Stimulated activated effector memory CD8-positive, alpha-beta T cell treated with anti-CD3 and anti-CD28 coated beads, Interleukin-12 subunit alpha, Interleukin-12 subunit beta, amount 100 ng/mL, for 72 hours (primary cell): Measurements from ENCODE around the gene HOTAIR.
A peak's percentile ranks its signal among the peaks of the same experiment; 100 is the strongest.

Experiments used
- ATAC-seq: fragments of 150-1000 bp; cut with Tn5 transposase; 2 replicates; pipeline ENCODE4 v1.10.0; 2021
- DNase-seq, 2 donors: peaks; one replicate each; pipeline ENCODE4 v3.0.0; 2021 to 2022; ENCODE audit warnings: low spot score in 2 of 2
- H3K27ac Mint-ChIP-seq: one replicate; pipeline ENCODE4 v1.8.0; 2022; ENCODE audit warnings: mild to moderate bottlenecking, mixed read lengths
- H3K36me3 Mint-ChIP-seq: one replicate; pipeline ENCODE4 v1.8.0; 2022; ENCODE audit warnings: mild to moderate bottlenecking, mixed read lengths
- H3K4me1 Mint-ChIP-seq: one replicate; pipeline ENCODE4 v1.8.0; 2022; ENCODE audit warnings: mixed read lengths
- H3K4me3 Mint-ChIP-seq: one replicate; pipeline ENCODE4 v1.8.0; 2022; ENCODE audit warnings: mild to moderate bottlenecking, mixed read lengths
- H3K9me3 Mint-ChIP-seq: one replicate; pipeline ENCODE4 v1.8.0; 2022; ENCODE audit warnings: mixed read lengths

HOTAIR gene

DNA sequence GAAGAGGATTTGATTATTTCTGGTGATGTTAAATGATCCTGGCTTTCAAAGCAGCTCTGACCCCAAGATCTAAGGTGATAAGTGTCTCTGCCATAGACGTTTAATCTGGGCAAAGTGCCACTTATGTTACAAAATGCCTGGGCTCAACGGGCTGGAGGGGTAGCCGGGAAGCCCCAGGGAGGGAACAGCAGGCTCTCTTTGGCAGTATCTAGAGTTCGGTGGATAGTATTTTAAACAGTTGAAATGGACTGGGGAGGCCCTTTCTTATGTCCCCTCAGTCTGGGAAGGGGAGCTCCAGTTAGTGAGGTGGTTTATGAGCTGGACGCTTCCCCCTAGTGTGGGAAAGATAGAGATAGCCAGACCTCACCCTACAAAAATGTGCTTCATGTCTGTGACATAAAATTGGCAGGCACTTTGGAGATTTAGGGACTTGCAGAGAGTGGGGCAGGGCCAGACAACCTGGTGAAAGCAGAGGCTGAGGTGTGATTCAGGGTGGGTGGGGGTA, 7.3 kb downstream of the HOTAIR start:
- Mint-ChIP-seq H3K9me3 (no peaks in the 10 kb centered on the region), H3K36me3 (peaks cover 6% of the 10 kb centered on the region), H3K4me1 (peaks cover 35% of the 10 kb centered on the region), H3K27ac (no peak overlapping the region), H3K4me3 (no peak overlapping the region)
- DNase-seq (no peak), ATAC-seq (no peak)

DNA sequence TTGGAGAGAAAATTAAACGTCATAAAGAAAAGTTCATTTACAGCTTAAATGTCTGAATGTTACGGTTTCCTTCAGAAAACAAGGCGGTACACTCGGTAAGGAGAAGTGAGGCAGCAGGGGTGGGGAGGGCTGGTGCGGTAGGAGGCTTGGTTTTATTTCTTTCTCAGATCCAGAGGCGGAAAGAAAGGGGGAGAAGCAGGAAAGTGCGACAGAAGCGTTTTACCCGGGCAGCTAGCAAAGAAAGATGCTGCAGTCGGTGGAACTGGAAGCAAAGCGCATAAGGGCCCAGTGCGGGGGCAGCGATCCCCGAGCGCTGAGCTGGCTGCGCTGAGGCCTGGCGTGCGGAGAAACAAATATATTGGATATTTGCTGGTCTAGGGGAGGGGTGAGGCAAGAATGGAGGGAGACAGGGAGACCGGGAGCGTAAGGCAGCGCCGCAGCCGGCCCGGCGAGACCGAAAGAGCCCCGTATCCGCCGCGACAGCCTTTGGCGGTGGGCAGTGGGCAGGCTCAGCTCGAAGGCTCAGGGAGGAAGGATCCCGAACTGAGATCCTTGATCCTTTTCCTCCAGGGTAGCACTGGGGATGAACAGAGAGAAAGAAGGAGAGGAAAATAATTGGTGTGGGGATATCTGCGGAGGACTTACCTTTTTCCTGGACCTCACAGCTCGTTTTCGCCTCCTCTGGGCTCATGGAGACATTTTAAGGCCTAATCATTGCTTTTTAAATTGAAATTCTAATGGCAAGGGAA, 8.2 kb downstream of the HOTAIR start:
- Mint-ChIP-seq H3K36me3 (peaks cover 6% of the 10 kb centered on the region), H3K4me3 (peak overlapping the region; percentile 27), H3K4me1 (peaks cover 35% of the 10 kb centered on the region), H3K27ac (no peak overlapping the region), H3K9me3 (no peaks in the 10 kb centered on the region)
- ATAC-seq = no peak
- DNase-seq = no peak

DNA sequence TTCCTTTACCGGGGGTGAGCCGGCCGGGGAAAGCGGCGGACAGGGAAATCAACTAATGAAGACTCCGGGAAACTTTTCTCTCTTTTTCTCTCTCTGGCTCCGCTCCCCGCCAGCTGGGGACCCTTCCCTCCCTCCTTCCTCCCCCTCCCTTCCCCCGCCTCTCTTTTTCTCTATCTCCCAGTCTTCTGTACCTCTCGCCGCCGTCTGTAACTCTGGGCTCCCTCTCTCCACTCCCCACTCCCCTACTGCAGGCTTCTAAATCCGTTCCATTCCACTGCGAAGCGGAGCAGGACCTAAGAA, 8.7 kb downstream of the HOTAIR start:
- DNase-seq (no peak), ATAC-seq (no peak)
- peaks cover 6% of the 10 kb centered on the region for H3K36me3 Mint-ChIP-seq
- no peak overlapping the region for H3K27ac Mint-ChIP-seq
- H3K4me1 Mint-ChIP-seq = peaks cover 35% of the 10 kb centered on the region
- peak overlapping the region; percentile 27 for H3K4me3 Mint-ChIP-seq
- no peaks in the 10 kb centered on the region for H3K9me3 Mint-ChIP-seq

DNA sequence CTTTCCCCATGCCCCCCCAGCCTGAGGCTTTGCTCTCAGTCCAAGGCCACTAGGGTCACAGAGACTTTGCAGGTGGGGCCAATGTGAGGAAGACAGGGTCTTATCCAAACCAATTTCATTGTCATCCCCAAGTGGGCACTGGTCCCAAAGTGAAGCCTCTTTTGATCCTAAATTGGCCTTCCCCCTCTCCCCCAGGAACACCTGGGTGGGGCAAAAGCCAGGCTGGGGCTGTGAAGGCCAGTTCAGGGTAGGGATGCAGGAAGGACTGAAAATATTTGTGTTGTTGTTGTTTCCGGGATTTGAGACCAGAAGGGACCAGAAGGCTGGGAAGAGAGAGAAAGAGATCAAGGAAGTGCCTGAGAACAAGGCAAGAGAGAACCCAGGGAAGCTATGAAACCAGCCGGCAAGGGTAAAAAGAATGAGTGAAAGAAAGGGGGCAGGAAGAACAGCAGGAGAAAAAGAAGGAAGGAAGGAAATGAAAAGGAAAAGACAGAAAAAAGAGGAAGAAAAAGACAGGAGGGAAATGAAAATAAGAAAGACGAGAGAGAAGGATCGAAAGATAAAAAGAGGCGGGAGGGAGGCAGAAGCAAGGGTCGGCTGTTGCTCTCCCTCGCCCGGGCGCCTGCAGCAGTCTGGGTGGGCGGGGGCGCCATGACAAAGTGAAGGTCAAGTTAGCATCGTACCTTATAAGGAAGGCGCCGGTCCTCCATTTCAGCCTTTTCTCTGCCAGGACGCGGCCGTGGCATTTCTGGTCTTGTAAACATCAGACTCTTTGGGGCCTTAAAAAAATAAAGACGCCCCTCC, 9.3 kb downstream of the HOTAIR start:
- Mint-ChIP-seq H3K36me3 (peaks cover 7% of the 10 kb centered on the region), H3K9me3 (no peaks in the 10 kb centered on the region), H3K27ac (no peak overlapping the region), H3K4me3 (peak overlapping the region; percentile 27), H3K4me1 (peaks cover 36% of the 10 kb centered on the region)
- DNase-seq = no peak
- ATAC-seq = no peak

DNA sequence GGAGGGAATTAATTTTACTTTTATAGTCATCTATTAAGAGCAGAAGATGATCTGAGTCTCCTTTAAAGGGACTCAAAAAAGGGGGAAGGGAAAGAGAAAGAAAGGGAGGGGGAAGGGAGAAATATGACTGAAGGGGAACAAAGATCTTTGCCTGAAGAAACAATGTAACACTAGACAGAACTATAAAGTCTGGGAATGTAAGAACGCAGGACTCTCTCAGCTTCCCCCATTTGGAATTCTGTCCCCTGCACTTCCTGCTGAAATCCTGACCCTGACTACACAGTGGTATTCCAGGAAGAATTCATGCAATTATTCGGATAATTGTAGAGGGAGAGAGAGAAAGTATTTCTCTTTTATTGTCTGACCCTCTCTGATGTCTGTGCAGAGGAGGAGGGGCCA, 10.4 kb downstream of the HOTAIR start:
- H3K4me1 Mint-ChIP-seq = peaks cover 45% of the 10 kb centered on the region
- H3K4me3 Mint-ChIP-seq = no peak overlapping the region
- ATAC-seq = no peak
- H3K9me3 Mint-ChIP-seq = no peaks in the 10 kb centered on the region
- H3K27ac Mint-ChIP-seq = no peak overlapping the region
- no peak for DNase-seq
- H3K36me3 Mint-ChIP-seq = peaks cover 11% of the 10 kb centered on the region

DNA sequence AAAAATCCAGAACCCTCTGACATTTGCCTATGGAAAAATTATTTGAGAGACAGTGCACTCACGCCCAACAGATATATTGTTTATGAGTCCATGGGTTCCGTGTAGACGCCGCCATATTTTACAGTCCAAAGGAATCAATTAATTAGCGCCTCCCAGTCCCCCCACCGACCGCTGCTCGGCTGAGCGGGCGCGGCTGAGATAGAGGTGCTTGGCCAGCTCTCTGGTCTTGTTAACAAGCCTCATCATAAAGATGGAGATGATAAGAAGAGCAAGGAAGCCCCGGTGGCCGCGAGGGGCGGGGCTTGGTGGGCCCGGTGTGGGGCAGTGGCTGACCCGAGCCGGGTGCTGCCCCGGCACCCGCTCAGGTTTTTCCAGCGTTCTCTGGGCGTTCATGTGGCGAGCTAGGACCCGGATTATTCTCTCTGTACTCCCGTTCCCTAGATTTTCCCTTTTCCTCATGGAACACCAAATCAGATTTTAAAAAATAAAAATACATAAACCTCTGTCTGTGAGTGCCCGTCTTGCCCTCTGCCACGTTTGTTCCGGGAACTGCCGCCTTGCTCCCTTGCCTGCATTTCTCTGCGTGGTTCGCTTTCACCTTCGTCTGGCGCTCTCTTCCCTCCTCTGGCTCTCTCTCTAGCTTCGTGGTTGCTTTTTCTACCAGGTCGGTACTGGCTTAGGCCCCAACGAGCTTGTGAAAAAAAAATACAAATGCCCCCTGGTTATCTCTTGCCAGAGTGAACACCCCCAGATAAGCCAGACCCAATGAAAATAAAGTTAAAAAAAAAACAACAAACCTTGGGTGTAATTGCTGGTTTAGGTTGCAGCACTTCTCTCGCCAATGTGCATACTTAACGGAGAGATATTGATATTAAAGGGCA, 11.1 kb downstream of the HOTAIR start:
- DNase-seq (no peak), ATAC-seq (no peak)
- Mint-ChIP-seq H3K4me3 (no peak overlapping the region), H3K9me3 (no peaks in the 10 kb centered on the region), H3K4me1 (peaks cover 45% of the 10 kb centered on the region), H3K36me3 (peaks cover 11% of the 10 kb centered on the region), H3K27ac (no peak overlapping the region)

DNA sequence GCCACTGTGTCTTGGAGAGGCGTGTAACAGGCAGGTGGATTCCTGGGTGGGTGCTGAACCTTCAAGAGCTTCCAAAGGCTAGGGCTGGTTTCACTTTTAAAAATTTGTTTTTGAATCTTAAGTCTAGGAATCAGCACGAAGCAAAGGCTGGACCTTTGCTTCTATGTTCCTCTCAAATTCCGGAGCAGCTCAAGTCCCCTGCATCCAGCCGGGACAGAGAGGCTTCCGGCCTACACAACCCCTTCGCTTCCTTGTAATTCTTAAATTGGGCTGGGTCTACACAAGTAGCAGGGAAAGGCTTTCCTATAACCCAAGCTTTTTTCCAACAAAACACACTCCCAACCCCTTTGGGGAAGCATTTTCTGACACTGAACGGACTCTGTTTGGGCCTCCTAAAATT, 11.7 kb downstream of the HOTAIR start:
- no peak for ATAC-seq
- H3K9me3 Mint-ChIP-seq = no peaks in the 10 kb centered on the region
- H3K4me1 Mint-ChIP-seq = peaks cover 45% of the 10 kb centered on the region
- no peak overlapping the region for H3K4me3 Mint-ChIP-seq
- H3K27ac Mint-ChIP-seq = no peak overlapping the region
- H3K36me3 Mint-ChIP-seq = peaks cover 11% of the 10 kb centered on the region
- DNase-seq = no peak

DNA sequence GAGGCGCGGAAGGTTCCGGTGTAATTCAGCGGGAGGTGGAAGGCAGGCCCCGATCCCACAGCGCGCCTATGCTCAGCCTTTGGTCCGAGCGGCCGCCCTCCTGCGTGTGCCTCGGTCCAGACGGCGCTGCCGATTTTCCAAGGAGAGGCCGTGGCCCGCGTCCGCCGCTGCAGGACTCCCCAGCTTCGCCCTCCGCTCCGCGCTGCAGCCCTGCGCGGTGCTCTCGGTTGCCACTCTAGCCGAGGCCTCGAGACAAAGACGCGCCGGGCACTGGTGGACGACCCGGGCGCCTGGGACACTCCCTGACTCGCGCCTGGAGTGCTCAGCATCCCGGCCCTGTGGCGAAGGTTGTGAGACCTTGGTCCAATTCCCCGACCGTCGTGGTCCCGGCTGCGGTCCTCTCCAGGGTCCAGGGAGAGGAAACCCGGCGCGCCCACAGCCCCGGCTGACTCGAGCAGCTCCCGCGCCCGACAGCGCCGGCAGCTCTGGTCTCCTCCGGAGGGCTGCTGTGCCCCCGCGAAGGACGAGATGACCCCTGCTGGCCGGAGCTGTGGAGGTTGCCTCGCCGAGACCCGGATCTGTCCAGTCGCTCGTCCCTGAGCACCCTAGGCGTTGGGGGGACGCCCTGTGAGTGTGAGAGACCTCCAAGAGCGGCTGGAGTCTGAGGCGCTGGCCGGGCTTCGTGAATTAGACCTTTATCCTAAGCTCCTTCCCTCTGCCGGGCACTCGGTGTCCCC, 13.6 kb downstream of the HOTAIR start:
- Mint-ChIP-seq H3K36me3 (peaks cover 11% of the 10 kb centered on the region), H3K9me3 (no peaks in the 10 kb centered on the region), H3K4me1 (peaks cover 52% of the 10 kb centered on the region), H3K4me3 (no peak overlapping the region), H3K27ac (no peak overlapping the region)
- ATAC-seq (no peak), DNase-seq (no peak)

DNA sequence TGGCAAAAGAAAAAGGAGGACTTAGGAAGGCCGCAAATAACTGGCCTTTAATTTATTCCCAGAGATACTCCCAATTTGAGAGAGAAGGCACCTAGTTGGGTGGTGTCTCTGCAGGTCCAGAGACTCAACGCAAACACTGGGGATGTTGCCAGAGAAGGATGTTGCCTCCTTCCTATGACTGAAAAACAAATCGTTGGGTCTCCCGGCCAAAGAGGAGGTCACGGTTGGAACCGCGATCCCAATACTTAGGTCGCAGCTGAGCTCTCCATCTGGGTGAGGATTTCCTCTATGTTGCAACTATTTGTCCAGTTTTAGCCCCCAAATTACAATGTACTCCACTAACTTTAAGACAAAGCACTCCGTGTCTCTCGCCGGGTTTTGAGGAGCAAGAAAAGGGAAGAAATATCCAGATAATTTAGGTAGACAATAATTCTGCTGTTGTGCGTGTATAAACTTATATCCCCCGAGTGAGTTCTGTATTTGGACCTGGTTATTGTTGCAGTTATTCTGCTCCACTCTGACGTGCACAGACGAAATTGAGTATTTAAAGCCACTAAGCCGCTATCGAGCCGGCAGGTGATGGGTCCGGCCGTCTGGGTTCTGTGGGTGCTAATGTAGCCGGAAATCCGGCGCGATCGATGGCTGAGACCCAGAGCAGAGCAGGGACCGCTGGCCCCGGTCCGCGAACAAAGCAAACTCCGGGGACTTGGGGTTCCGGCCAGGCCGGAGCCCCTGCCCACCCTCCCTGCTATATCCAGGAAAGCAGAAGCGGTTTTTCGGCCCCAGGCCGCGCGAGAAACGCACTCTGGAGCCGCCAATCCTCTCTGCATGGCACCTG, 14.3 kb downstream of the HOTAIR start:
- Mint-ChIP-seq H3K4me3 (no peak overlapping the region), H3K9me3 (no peaks in the 10 kb centered on the region)
- no peak for ATAC-seq

DNA sequence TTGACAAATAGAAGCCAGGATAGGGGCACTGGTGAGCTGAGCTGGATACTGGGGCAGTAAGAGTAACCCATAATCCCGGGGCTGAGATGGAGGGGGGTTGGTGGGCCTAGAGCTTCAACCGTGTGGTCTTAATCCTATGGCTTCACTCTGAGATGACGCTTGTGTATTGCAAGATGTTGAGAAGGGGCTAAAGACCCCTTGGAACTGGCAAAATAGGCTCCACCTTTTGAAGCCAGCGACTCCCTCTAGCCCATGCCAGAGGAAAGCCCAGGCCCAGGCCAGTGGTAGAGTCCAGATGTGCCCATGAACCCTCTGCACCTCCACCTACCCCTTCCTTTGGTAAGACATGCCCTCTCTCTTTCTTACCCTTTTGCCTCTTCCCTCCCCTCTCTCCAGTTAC, 15.4 kb downstream of the HOTAIR start:
- H3K27ac Mint-ChIP-seq = no peak overlapping the region
- no peak overlapping the region for H3K4me3 Mint-ChIP-seq
- DNase-seq = no peak

More for the DNA sequence above, 14.3 kb downstream of the HOTAIR start:
- DNase-seq = no peak
- H3K27ac Mint-ChIP-seq = no peak overlapping the region
- peaks cover 51% of the 10 kb centered on the region for H3K4me1 Mint-ChIP-seq
- H3K36me3 Mint-ChIP-seq = peaks cover 7% of the 10 kb centered on the region

DNA sequence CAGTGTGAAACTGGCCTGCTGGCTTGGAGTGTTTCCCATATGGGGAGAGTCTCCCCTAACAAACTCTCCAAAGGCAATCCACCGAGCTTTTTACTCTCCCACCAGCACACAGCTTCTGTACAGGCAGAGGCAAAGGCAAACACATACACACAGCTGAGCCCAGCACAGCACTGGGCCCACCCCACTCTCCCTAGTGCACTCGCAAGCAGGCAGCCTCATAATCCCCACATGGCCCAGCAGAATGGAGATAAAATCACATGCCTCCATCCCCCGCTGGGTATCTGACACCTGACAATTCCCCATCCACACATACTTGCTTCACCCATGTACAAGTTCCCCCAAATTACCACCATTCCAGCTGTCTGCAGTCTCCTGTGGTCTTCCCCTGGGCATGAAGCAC, 16.6 kb downstream of the HOTAIR start:
- H3K4me3 Mint-ChIP-seq = no peak overlapping the region
- H3K9me3 Mint-ChIP-seq = no peaks in the 10 kb centered on the region
- peaks cover 40% of the 10 kb centered on the region for H3K4me1 Mint-ChIP-seq
- peaks cover 21% of the 10 kb centered on the region for H3K36me3 Mint-ChIP-seq
- no peak for ATAC-seq
- H3K27ac Mint-ChIP-seq = no peak overlapping the region
- no peak for DNase-seq

More for the DNA sequence above, 15.4 kb downstream of the HOTAIR start:
- Mint-ChIP-seq H3K9me3 (no peaks in the 10 kb centered on the region), H3K4me1 (peaks cover 42% of the 10 kb centered on the region), H3K36me3 (peaks cover 9% of the 10 kb centered on the region)
- no peak for ATAC-seq

DNA sequence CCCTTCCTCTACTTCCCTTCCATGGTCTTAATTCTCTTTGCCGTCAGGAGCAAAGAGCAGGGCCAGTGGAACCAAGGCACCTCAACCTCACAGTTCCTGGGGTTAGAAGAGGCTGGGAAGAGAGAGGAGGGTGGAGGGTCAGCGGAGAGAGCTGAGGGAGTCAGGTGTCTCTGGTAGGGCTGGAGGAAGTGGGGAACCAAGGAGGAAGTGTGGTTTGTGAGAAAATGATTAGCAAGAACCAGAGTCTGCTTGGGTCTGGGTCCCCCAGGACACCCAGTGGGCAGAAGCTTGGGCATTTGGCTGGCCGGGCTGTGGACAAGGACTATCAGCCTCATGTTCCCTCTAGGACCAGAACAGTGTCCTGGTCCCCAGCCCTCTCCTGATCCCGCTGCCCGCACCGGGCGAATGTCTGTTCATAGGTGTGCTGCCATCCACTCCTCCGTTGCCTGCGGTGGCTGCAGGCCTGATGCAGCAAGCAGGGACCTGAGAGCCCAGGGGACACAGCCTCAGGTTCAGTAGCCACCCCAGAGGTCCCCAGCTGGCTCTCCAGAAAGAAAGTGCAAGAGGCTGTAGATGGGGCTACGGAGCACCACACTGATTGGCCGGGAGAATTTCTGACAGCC, 17.7 kb downstream of the HOTAIR start:
- no peak for ATAC-seq
- no peak overlapping the region for H3K4me3 Mint-ChIP-seq

DNA sequence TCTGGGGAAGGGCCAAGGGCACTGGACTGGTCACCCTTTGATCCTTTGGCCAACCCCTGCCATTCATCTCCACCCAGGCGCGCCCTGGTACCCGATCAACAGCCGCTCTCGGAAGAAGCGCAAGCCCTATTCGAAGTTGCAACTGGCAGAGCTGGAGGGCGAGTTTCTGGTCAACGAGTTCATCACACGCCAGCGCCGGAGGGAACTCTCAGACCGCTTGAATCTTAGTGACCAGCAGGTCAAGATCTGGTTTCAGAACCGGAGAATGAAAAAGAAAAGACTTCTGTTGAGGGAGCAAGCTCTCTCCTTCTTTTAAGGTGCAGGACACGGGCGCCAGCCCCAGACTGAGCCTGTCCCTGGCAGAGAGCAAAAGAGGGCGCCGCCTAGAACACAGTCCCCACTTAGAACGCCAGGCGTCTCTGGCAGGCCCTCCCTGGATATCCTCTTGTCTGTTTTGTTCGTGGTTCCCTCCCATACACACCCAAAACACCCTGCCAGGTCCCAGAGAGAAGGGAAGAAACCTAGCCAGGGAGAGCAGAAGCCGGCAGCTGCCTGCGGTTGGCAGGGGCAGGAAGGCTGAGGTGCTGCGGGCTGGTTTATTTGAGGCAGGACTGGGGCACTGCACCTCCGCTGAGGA, 18.4 kb downstream of the HOTAIR start:
- H3K4me3 Mint-ChIP-seq = no peak overlapping the region
- H3K9me3 Mint-ChIP-seq = no peaks in the 10 kb centered on the region
- DNase-seq (no peak), ATAC-seq (peak; percentile 52)
- H3K27ac Mint-ChIP-seq = no peak overlapping the region
- H3K4me1 Mint-ChIP-seq = peaks cover 50% of the 10 kb centered on the region
- peaks cover 32% of the 10 kb centered on the region for H3K36me3 Mint-ChIP-seq

More for the DNA sequence above, 17.7 kb downstream of the HOTAIR start:
- H3K9me3 Mint-ChIP-seq = no peaks in the 10 kb centered on the region
- H3K36me3 Mint-ChIP-seq = peaks cover 29% of the 10 kb centered on the region
- H3K4me1 Mint-ChIP-seq = peaks cover 44% of the 10 kb centered on the region
- DNase-seq = no peak
- no peak overlapping the region for H3K27ac Mint-ChIP-seq
